AG04449 (cell line): Measurements from ENCODE around the gene KCNQ1.

ENCODE experiments used
- CTCF ChIA-PET: fragments of 350-600 bp; formaldehyde crosslinking; extraction: SDS; loops from one replicate; lab custom pipeline; 2021; ENCODE audit warnings: antibody characterized with exemption; lab: Yijun Ruan, JAX
- POLR2A ChIA-PET: fragments of 400-600, 350-600 bp; formaldehyde crosslinking; extraction: SDS; loops from one replicate; lab custom pipeline; 2020; ENCODE audit warnings: antibody characterized with exemption, inconsistent platforms; lab: Yijun Ruan, JAX
- DNase-seq: peaks from one replicate; pipeline ENCODE4 v3.0.0-alpha.2; 2010; ENCODE audit warnings: low read depth, low spot score
- H3K4me3 ChIP-seq: 2 replicates; pipeline ENCODE4 v1.5.1; 2011; ENCODE audit warnings: low read depth, mild to moderate bottlenecking, control low read depth, low read length
- TF ChIP-seq, protein P1 (sequence below): IDR thresholded peaks from one replicate; pipeline ENCODE4 v1.5.1; 2011; ENCODE audit warnings: mild to moderate bottlenecking, moderate library complexity, low read length, control low read depth, inconsistent platforms; ENCODE audit not compliant: insufficient read depth; ENCODE audit errors: missing control alignments

The KCNQ1 gene

DNA sequence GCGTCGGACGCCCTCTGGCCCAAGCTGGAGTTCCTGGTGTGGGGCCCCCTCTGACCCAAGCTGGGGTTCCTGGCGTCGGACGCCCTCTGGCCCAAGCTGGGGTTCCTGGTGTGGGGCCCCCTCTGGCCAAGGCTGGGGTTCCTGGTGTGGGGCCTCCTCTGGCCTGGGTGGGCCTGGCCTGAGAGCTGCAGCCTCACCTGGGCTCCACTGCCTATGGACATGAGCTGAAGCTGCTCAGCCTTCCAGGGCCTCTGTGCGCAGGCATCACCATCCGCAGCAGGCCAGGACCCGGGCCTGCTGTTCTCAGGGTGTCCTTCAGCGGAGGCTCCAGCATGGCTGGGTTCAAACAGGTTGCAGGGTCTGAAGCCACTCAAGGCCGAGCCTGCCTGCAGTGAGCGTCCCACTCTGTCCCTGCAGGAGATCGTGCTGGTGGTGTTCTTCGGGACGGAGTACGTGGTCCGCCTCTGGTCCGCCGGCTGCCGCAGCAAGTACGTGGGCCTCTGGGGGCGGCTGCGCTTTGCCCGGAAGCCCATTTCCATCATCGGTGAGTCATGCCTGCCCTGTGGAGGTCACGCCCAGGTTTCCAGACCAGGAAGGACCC lies 125.5 kb downstream of the KCNQ1 start:
- H3K4me3 ChIP-seq, result no peak overlapping the region
- no peak for DNase-seq
- CTCF ChIA-PET, result interaction anchor here (1.3 kb wide), 1 partner anchor 39 kb away, joined by 5 read pairs; no protein-coding TSS in a partner anchor
- TF ChIP-seq, protein P1, sequence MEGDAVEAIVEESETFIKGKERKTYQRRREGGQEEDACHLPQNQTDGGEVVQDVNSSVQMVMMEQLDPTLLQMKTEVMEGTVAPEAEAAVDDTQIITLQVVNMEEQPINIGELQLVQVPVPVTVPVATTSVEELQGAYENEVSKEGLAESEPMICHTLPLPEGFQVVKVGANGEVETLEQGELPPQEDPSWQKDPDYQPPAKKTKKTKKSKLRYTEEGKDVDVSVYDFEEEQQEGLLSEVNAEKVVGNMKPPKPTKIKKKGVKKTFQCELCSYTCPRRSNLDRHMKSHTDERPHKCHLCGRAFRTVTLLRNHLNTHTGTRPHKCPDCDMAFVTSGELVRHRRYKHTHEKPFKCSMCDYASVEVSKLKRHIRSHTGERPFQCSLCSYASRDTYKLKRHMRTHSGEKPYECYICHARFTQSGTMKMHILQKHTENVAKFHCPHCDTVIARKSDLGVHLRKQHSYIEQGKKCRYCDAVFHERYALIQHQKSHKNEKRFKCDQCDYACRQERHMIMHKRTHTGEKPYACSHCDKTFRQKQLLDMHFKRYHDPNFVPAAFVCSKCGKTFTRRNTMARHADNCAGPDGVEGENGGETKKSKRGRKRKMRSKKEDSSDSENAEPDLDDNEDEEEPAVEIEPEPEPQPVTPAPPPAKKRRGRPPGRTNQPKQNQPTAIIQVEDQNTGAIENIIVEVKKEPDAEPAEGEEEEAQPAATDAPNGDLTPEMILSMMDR, result no peak
- POLR2A ChIA-PET, result no interaction called here

DNA sequence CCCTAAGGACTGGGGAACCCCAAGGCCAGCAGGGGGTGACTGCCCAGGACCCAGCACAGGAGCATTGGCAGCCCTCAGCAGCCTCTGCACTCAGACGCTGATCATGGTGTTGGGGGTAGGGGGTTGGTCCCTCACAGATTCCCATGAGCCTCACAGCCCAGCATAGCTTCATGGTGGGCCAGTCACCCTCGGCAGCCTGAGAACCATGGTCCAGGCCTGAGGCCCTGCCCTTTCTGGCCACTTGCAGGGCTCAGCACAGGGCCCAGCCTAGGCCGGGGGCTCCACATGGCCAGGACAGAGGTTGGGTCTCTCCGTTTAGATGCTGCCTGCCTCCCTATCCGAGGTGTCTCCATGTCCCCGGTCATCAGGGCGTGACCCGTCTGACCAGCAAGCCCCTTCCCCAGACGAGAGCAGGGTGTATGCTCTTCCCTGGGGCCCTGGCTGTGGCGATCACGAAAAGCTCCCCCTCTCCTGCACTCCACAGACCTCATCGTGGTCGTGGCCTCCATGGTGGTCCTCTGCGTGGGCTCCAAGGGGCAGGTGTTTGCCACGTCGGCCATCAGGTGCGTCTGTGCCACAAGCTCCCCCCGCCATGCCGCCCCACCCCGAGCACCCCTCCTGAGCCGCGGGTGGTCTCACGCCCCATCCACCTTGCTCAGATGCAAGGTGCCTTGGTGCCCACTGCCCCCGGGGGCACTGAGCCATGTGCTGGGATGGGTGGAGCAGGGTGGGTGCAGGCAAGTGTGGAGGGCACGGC lies 126.2 kb downstream of the KCNQ1 start:
- TF ChIP-seq, protein P1, result no peak
- DNase-seq, result no peak
- H3K4me3 ChIP-seq, result no peak overlapping the region
- POLR2A ChIA-PET, result no interaction called here
- CTCF ChIA-PET, result no interaction called here

DNA sequence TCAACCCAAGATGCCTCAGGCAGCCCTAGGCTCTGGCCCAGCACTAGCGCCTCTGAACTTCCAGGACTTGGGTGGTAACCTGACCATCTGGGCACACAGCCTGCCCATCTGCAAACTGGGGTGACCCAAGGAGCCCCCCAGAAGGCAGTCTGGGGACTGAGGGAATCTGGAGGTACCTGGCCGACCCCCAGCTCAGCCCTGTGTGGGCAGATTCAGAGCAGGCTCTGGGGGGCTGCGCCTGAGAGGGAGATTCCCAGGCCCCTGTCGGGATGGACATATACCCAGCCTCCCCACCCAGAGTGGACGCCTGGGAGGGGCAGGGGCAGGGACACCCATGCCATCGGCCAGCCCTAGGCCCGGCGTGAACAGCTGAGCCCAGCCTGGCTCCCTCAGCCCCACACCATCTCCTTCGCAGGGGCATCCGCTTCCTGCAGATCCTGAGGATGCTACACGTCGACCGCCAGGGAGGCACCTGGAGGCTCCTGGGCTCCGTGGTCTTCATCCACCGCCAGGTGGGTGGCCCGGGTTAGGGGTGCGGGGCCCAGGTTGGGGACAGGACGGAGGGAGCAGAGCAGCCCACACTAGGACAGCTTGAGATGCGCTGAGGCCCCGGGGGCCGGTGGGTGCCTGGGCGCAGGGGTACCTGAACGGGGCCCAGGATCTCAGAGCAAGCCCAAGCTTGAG lies 126.9 kb downstream of the KCNQ1 start:
- TF ChIP-seq, protein P1, result no peak
- ChIA-PET CTCF (no interaction called here), POLR2A (no interaction called here)
- no peak overlapping the region for H3K4me3 ChIP-seq
- no peak for DNase-seq

DNA sequence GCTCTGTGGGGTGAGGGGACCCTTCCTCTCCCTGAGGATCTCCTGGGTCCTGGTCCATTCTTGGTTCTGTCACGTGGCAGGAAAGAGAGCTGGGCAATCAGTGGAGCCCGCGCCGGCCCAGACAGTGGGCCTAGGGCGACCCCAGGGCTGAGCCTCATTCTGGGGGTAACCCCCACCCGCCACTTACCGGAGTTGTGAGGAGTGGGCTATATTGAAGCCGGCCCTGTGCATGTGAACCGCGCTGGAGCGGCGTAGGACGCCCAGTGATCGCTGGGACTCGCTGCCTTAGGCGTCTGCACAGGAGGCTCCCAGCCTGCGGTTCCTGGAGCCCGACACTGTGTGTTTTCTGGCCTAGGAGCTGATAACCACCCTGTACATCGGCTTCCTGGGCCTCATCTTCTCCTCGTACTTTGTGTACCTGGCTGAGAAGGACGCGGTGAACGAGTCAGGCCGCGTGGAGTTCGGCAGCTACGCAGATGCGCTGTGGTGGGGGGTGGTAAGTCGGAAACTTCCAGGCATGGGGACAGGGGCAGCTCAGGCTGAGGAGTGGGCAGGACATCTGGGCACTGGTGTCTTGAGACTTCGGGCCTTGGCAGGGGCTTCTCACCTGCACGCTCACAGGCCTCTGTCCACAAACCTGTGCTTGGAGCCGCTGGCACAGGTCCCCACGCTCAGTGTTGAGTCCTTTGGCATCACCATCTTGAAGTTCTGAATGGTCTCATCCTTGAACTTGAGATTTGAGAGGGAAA lies 127.9 kb downstream of the KCNQ1 start:
- TF ChIP-seq, protein P1, result no peak
- ChIA-PET POLR2A (no interaction called here), CTCF (no interaction called here)
- DNase-seq, result no peak
- no peak overlapping the region for H3K4me3 ChIP-seq

DNA sequence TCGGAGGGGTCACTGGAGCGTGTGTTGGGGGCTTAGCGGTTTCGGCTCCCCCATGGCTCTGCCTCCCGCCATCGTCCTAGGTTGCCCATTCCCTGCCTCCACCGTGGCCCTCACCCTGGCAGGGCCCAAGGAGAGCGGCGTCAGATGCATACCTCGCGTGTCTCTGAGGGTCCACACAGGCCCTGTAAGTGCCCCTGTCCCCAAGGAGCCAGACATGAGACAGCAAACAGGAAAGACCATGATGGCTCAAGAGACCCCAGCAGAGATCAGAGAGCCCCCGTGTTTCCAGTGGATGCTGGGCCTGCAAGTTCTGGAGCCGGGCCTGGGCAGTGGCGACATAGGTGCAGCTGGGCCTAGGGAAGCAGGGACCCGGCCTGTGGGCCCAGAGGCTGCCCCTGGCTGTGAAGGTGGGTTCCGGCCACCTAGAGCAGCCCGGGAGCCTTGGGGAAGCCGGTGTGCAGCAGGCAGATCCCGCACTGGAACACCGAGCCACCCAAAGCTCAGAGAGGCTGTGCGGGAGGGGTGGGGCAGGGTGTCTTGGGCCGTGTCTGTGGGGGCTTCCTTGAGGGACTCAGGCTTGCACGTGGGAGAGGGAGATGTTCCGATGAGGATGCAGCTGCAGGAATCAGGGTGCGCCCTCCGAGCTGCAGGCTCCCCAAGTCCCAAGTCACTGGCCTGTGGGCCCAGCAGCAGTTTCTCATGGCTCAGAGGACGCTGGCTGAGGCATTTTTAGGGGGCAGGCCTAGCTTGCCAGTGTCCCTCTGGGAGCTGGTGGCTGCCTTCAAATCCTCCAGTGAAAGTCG lies 128.6 kb downstream of the KCNQ1 start:
- H3K4me3 ChIP-seq, result no peak overlapping the region
- CTCF ChIA-PET, result no interaction called here
- DNase-seq, result no peak
- TF ChIP-seq, protein P1, result no peak
- POLR2A ChIA-PET, result no interaction called here
